CD4-positive, alpha-beta T cell treated with Interleukin-4 for 1 hour (primary cell): ENCODE measurements around the gene KIF9.
"Not testable (repeated sequence)": the region's sequence is repeated elsewhere in the genome, so short reads cannot be mapped to it uniquely, and the experiment has no call there.

ENCODE experiments used
- DNase-seq, 2 donors: peaks; one replicate each; pipeline ENCODE4 v3.0.0-alpha.2; 2020 to 2022

Gene KIF9

GRCh38 chr3:47291754-47292420 is 9.3 kb upstream of the KIF9 start:
- DNase-seq = not testable (repeated sequence)

GRCh38 chr3:47291158-47291753 is 8.7 kb upstream of the KIF9 start:
- no peak for DNase-seq

DNA sequence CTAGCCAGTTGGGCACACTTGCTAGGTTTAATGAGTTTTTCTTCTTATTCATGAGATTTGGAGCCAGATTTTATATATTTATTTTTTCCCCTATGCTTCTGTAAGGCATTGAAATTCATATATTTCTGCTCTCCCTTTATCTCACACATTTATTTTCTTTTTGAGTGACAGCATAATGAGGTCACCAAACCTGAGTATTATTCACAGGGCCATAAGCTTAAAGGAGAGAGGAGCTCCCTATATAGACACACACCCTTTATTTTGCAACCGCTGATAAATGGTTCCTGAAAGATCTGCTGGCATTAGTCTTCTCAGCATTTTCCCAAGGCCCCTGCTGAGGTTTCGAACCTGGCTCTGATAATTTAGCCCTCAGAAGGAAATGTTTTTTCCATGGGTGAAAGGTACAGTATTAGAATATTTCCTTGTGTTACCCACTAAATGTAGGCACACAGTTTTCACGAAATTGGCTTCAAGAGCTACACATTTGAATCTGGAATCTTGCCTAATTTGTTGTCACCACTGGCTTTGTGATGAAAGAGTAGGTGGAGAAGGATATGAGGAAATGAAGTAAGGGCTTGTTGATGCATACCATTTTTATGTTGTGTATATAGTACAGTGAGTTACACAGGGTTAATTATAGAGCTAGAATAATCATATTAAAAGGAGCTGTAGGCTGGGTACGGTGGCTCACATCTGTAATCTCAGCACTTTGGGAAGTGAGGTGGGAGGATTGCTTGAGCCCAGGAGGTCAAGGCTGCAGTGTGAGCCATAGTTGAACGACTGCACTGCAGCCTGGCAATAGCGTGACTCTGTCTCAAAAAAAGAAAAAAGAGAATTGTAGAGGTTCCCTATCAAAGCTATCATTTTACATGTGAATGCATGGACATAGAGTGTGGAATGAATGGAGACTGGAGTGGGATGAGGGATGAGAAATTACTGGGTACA is 6.6 kb upstream of the KIF9 start:
- DNase-seq = no peak

DNA sequence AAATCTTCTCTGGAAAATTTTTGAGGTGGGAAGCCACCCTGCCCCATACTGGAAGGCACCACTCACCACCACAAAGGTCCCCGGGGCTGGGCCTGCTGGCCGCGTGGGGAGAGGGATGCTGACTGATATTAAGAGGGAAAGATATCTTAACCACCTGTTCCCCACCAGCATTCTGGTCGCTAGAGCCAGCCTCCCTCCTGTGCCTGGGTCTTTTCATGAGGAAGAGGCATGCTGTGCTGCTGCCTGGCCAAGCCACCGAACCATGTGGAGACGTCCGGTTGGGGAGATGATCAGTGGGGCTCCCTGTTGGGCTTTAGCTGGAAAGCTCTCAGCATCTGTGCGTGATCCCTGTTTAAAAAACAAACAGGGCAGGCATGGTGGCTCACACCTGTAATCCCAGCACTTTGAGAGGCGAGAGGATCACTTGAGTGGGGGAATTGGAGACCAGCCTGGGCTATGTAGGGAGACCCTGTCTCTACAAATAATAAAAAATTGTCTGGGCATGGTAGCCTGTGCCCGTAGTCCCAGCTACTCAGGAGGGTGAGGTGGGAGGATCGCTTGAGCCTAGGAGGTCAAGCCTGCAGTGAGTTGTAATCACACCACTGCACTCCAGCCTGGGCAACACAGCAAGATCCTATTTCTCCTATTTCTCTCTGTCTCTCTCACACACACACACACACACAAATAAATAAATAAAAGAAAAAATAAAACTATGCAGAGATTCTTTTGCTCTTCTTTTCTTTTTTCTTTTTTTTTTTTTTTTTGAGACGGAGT is 1.2 kb upstream of the KIF9 start:
- peak in 1 of 2 donors; percentile 19 for DNase-seq

DNA sequence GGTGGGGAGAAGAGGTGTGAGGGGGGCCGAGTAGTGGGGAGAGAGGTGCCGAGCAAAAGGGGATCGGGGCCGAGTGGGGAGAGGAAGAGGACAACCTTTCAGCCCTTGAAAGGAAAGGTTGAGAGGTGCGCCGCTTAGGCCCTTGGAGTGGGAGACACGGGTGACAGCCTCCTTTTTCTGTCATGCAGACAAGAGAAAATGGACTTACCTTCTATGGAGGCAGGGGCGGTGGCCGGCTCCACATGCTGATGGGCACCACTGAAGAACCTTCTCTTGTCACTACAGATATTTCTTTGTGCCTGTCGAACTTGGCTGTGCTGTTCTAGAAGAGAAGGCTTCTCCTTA is 566 bp upstream of the KIF9 start:
- DNase-seq = no peak

- no peak for DNase-seq
Measured at GRCh38 chr3:47280519-47280918, 2.1 kb downstream of the KIF9 start.

DNA sequence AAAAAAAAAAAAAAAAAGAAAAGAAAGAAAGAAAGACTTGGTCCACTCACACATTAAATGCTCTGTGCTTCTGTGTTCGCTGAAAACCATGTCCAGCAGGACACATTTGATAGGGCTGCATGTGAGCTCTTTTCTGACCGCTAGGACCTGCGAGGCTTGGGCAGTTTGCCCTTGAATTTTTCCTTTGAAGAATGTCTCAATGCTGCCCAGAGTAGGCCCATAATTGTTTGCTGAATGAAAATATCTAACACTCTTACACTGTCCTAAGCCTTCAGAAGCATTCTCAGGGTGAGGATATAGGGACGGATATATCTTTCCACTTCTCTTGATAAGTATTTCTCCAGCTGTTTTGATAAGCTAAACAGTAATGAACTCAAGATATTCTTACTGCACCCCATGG is 6.0 kb downstream of the KIF9 start:
- DNase-seq = no peak

DNA sequence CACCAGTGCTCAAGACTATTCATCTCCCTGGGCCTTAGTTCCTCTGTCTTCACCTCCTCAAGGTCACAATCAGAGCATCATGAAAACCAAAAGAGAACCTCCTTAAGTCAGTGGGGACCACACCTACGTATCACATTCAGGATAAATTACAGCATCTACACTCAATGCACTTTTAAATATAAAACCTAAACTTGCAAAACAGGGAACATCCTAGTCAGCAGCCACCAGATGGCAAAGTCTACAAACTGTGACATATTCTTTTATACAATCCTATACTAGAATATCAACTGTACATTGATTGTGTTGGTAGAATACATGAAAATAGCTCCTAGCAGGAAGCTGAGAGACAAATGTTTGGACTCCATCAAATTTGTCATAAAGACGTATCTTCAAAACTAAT is 7.9 kb downstream of the KIF9 start:
- DNase-seq = no peak

- no peak for DNase-seq
Measured at GRCh38 chr3:47273564-47273963, 9.0 kb downstream of the KIF9 start.

GRCh38 chr3:47270526-47270925 is 12.1 kb downstream of the KIF9 start:
- no peak for DNase-seq

DNA sequence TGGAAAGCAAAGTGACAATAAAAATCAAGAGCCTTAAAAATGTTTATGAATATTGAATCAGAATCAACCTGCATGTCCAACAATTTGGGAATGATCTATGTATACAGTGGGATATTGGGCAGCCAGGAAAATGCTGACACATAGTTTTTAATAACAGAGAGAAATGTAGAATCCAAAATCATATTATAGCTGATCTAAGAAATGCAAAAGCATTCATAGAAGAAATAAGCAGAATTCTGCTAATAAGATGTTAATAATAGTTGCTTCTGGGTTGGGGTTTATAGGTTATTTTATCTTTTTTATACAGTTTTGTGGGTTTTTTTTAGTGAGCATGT is 15.1 kb downstream of the KIF9 start:
- DNase-seq = no peak

DNA sequence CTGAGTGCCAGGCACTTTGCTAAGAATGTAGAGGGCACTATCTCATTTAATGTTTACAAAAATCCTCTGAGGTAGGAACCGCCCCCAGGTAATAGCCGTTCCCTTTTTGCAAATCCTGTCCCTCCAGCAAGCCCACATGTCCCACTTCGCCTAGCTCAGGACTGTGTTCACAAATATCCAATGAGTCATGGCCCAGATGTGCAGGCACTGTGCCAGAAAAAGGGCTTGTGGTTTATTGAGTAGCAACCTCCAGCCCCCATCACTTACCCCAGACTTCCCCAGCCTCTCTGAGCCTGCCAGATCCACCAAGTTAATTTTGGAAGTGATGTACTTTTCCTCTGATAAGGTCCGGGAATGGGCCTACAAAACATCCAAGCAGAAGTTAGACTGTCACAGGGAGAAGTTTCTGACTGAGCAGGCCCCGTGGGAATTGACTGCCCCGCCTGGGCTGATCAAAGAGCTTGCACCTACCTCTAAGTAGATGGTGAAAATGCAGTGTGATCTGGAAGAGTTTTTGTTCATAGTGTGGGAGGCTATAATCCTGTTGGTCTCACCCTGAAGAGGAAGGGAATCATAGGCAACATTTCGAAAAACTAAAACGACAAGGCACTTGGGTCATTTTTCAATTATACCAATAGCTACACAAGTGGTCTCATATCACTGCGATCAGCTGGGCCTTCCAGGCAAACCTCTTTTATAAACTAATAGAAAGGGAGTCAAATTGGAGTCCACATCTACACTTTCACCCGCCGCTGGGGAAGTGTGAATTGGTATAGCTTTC is 15.7 kb downstream of the KIF9 start:
- DNase-seq = peak in 1 of 2 donors; percentile 31

DNA sequence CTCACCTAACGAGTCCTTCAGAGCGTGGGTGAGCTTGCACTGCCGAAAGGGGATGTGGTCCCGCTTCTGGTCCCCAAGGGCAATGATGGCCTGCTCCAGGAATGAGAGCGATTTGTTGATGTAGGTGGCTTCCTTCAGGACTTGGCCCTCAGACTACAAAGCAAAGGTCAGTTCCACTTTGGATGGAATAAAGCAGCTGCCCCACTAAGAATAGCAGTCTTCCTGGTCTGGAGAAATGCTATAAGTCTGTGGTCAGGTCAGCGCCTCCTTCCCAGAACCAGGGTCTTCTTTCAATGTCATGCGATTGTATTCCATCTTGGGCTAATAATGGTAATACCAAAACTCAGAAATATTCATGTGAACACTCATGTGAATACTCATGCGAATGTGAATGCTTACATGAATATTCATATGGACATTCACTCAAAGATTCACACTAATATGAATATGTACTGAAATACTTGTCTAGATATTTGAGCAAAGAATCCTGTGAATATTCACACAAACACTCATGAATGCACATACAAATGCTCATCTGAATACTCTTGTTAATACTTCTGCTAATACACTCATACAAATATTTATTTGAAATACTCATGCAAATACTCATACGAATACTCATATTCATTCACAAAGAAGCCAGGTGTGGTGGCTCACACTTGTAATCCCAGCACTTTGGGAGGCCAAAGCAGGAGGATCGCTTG is 16.7 kb downstream of the KIF9 start:
- DNase-seq = no peak

DNA sequence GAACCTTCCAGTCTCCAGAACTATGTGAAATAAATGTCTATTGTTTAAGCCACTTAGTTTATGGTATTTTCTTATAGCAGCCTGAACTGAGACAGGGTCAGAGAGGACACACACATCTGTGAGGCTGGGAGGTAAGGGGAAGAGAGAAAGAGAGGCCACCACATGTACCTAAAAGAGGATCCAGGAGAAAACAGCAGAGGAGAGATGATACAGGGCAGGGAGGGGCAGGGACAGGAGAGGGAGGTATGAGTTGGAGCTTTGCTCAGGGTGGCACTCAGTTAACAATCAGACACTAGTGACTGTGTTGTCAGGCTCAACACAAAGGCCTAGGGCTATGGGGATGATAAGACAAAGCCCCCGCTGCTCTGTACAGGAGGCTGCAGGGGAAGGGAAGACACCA is 17.6 kb downstream of the KIF9 start:
- DNase-seq = no peak

DNA sequence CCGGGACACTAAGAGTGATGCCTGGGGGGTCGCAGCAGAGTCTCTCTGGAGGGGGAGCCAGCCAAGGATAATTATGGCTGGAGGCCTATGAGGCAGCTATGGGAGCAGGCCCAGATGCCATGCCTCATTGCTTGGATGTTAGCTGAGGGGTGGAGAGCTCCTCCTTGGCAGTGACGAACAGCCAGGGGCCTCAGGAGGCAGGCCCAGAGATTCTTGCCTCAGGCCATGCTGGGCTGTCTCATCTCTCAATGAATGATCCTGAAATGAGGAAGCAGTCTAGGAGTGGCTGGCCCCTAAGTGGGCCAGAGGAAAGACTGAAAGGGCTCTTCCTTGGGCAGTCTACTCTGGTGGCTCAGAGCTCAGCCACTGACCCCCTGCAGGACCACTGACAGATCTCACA is 21.3 kb downstream of the KIF9 start:
- no peak for DNase-seq

DNA sequence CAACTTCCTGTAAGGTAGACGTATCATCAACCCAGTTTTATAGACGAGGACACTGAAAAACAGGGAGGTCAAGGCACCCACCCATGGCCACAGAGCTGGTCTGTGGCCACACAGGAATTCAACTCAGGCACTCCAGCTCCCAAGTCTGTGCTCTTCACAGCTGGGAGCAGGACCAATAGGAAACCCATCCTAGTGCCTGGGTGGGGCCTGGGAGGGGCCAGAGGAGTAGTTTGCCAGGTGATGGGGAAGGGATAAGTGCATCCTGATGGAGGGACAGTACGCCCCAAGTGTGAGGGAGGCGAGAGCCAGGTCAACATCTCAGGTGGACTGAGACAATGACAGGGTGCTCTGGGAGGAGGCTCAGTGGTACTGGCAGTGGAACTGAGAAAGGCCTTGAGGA is 22.0 kb downstream of the KIF9 start:
- no peak for DNase-seq

DNA sequence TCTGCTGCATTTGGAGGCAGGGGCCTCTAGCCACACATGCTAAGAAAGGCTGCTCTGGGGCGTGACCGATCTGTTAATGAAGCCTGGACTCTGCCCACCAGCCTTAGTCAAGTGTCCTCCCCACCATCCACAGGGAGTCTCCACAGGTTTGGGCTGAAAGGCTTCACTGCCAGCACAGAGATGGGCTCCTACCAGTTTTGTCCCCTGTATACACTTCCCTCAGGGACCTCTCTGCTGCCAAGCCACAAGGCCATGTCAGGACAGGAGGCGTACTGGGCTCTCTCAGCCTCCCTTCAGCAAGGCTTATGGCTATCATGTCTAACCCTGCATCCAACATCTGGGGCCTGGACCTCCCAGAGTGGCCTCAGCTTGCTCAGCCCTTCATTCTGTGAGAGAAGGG is 23.5 kb downstream of the KIF9 start:
- no peak for DNase-seq

- DNase-seq = not testable (repeated sequence)
Measured at GRCh38 chr3:47256331-47256730, 26.3 kb downstream of the KIF9 start.

DNA sequence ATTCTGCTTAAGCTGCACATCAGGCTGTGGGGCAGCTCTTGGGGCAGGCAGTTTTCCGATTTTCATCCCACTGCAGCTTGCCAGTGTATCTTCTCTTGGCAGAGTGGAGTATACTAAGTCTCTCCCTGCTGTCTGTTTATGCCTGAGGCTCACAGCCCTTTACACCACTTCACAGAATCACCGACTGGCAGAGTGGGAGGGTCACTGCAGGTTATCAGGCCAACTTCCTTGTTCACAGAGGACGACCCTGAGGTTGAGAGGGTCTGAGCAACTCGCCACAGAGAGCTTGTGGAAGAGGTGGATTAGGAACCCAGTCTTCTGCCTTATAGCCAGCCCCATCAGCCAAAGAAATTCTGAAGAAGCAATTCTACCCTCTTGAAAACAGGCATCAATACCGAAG is 30.9 kb downstream of the KIF9 start:
- no peak for DNase-seq

- not testable (repeated sequence) for DNase-seq
Measured at GRCh38 chr3:47251085-47251484, 31.5 kb downstream of the KIF9 start.

- DNase-seq = peak; percentile 4 to 16
Measured at GRCh38 chr3:47250309-47251060, 32.1 kb downstream of the KIF9 start.
